Lung (tissue), 12 donors: ENCODE measurements around the gene SELE. TPM values are rescaled to one million over a fixed set of nuclear protein-coding genes. Genes with fewer than 3 reads are reported as not detected.

ENCODE experiments used
- ATAC-seq: fragments of 200-7000 bp; cut with Tn5 transposase; one replicate; pipeline ENCODE4 v1.9.1; 2020; ENCODE audit warnings: moderate number of reproducible peaks; ENCODE audit not compliant: insufficient read depth, low FRiP score
- DNase-seq, 3 donors: peaks; one replicate each; pipeline ENCODE4 v3.0.0-alpha.2; 2013 to 2017
- H3K27ac ChIP-seq, 2 donors: one replicate each; pipeline ENCODE4 v1.5.1; 2013; ENCODE audit warnings: mild to moderate bottlenecking in 2 of 2, moderate library complexity in 2 of 2, control low read depth in 1 of 2, inconsistent platforms in 1 of 2, low read depth in 1 of 2, low read length in 1 of 2
- H3K27me3 ChIP-seq, 3 donors: one replicate each; pipeline ENCODE4 v1.5.1; 2013; ENCODE audit warnings: low read length in 2 of 3; ENCODE audit not compliant: control insufficient read depth in 3 of 3, insufficient read depth in 3 of 3
- H3K36me3 ChIP-seq, 4 donors: one replicate each; pipeline ENCODE4 v1.5.1; 2013; ENCODE audit warnings: low read length in 4 of 4, mild to moderate bottlenecking in 1 of 4, moderate library complexity in 1 of 4; ENCODE audit not compliant: control insufficient read depth in 4 of 4, insufficient read depth in 4 of 4
- H3K4me1 ChIP-seq, 5 donors: one replicate each; pipeline ENCODE4 v1.5.1; 2013; ENCODE audit warnings: low read length in 5 of 5, mild to moderate bottlenecking in 2 of 5, moderate library complexity in 1 of 5; ENCODE audit not compliant: control insufficient read depth in 5 of 5, insufficient read depth in 5 of 5
- H3K4me3 ChIP-seq: one replicate; pipeline ENCODE4 v1.5.1; 2013; ENCODE audit warnings: mild to moderate bottlenecking, control low read depth, moderate library complexity
- H3K9ac ChIP-seq, 2 donors: one replicate each; pipeline ENCODE4 v1.5.1; 2013; ENCODE audit warnings: low read length in 2 of 2, control low read depth in 1 of 2; ENCODE audit not compliant: insufficient read depth in 1 of 2
- H3K9me3 ChIP-seq, 4 donors: one replicate each; pipeline ENCODE4 v1.5.1; 2013; ENCODE audit warnings: low read length in 3 of 4, mild to moderate bottlenecking in 1 of 4, moderate library complexity in 1 of 4; ENCODE audit not compliant: control insufficient read depth in 4 of 4, insufficient read depth in 3 of 4
- CTCF ChIP-seq: IDR thresholded peaks from 2 replicates; pipeline ENCODE4 v1.5.1; 2012; ENCODE audit warnings: mild to moderate bottlenecking; ENCODE audit errors: control extremely low read depth, extremely low read depth
- WGBS, 2 donors: extraction: QIAGEN DNeasy Blood & Tissue Kit; methylation state at CpG; one replicate each; pipeline ENCODE4 v1.1.7; 2013; 5-methylcytosine and 5-hydroxymethylcytosine counted together
- polyA plus RNA-seq, 2 donors: library from polyadenylated mRNA; stranded (reverse); fragments of 200-250 nt; gene quantifications; one replicate each; pipeline ENCODE4 v1.2.1, GENCODE V29; 2013
- total RNA-seq, 2 donors: library from RNA; depleted of rRNA in 1 of 2; stranded (reverse); fragments of >200 nt in 1 of 2; gene quantifications; one replicate each; pipeline ENCODE4 v1.2.1, GENCODE V29; 2014 to 2021
- donor health status: control.
- donor health status: control.
- donor health status: Bipolar disorder and iron deficiency.
- donor health status: healthy.
- donor health status: DM: yes; HTN: yes; CAD: no.

The SELE gene
- total and polyA plus RNA-seq, 4 donors = 2.1 to 40.2 (median 3.9) TPM

GRCh38 chr1:169739980-169740379 is 6.1 kb upstream of the SELE start:
- Histone ChIP-seq H3K27ac (no peak overlapping the region), H3K27me3 (no peaks in the 10 kb centered on the region), H3K36me3 (no peaks in the 10 kb centered on the region), H3K4me3 (no peak overlapping the region), H3K9me3 (no peaks in the 10 kb centered on the region), H3K9ac (no peak overlapping the region), H3K4me1 (peaks cover 0 to 2% (median 0%) of the 10 kb centered on the region in 5 donors)
- ATAC-seq = no peak
- TF ChIP-seq CTCF = no peak
- WGBS, 2 donors = 47 to 65% methylated on average over 5 of the region's 5 CpGs
- peak in 2 of 3 donors; percentile 7 to 25 for DNase-seq

- H3K9ac ChIP-seq = no peak overlapping the region
- peaks cover 0 to 2% (median 0%) of the 10 kb centered on the region in 5 donors for H3K4me1 ChIP-seq
- no peak for ATAC-seq
- H3K9me3 ChIP-seq = peaks cover 0 to 2% (median 0%) of the 10 kb centered on the region in 4 donors
- no peaks in the 10 kb centered on the region for H3K27me3 ChIP-seq
- H3K4me3 ChIP-seq = no peak overlapping the region
- H3K27ac ChIP-seq = no peak overlapping the region
- TF ChIP-seq CTCF = no peak
- no peaks in the 10 kb centered on the region for H3K36me3 ChIP-seq
- 82 to 93% methylated on average over 4 of the region's 4 CpGs for WGBS, 2 donors
- DNase-seq = no peak
Observed at GRCh38 chr1:169731446-169731845, 2.4 kb downstream of the SELE start.

- H3K9ac ChIP-seq = no peak overlapping the region
- H3K27me3 ChIP-seq = no peaks in the 10 kb centered on the region
- H3K27ac ChIP-seq = no peak overlapping the region
- no peak overlapping the region for H3K4me3 ChIP-seq
- TF ChIP-seq CTCF = no peak
- H3K36me3 ChIP-seq = no peaks in the 10 kb centered on the region
- H3K4me1 ChIP-seq = peaks cover 0 to 2% (median 0%) of the 10 kb centered on the region in 5 donors
- ATAC-seq (no peak), DNase-seq (no peak)
- peaks cover 0 to 2% (median 0%) of the 10 kb centered on the region in 4 donors for H3K9me3 ChIP-seq
Observed at GRCh38 chr1:169729991-169730390, 3.9 kb downstream of the SELE start.

GRCh38 chr1:169727307-169727706 is 6.6 kb downstream of the SELE start:
- H3K27ac ChIP-seq = no peak overlapping the region

More at GRCh38 chr1:169727307-169727706, 6.6 kb downstream of the SELE start:
- ATAC-seq = no peak
- no peak overlapping the region for H3K4me3 ChIP-seq
- no peak for TF ChIP-seq CTCF
- H3K9ac ChIP-seq = no peak overlapping the region
- 77 to 93% methylated on average over 6 of the region's 6 CpGs for WGBS, 2 donors
- H3K27me3 ChIP-seq = no peaks in the 10 kb centered on the region
- H3K4me1 ChIP-seq = peaks cover 0 to 2% (median 0%) of the 10 kb centered on the region in 5 donors
- peak; percentile 18 to 71 (median 44) for DNase-seq
- H3K9me3 ChIP-seq = peaks cover 0 to 2% (median 0%) of the 10 kb centered on the region in 4 donors
- H3K36me3 ChIP-seq = no peaks in the 10 kb centered on the region
